Measurements from ENCODE around the gene FLT1. TPM values are rescaled to one million over a fixed set of nuclear protein-coding genes. Genes with fewer than 3 reads are reported as not detected.

Gene FLT1
- total RNA-seq, 2 donors from 2014 or later = 0.27 to 0.42 TPM

- no peak for ATAC-seq
- Mint-ChIP-seq H3K4me1 (peaks cover 14% of the 10 kb centered on the region), H3K27ac (peak overlapping the region; percentile 10), H3K36me3 (ENCODE audit: low read depth) (no peaks in the 10 kb centered on the region), H3K27me3 (peaks cover 5% of the 10 kb centered on the region), H3K4me3 (no peak overlapping the region)
- H3K9me3 ChIP-seq (ENCODE audit: control insufficient read depth, low read length, poor library complexity, severe bottlenecking) = no peaks in the 10 kb centered on the region
- DNase-seq = no peak
Measured at GRCh38 chr13:28357247-28357825, 137.6 kb downstream of the FLT1 start.

GRCh38 chr13:28356561-28357021 lies 138.3 kb downstream of the FLT1 start:
- no peak for ATAC-seq
- DNase-seq = no peak
- Mint-ChIP-seq H3K4me1 (peaks cover 14% of the 10 kb centered on the region), H3K27ac (no peak overlapping the region), H3K36me3 (ENCODE audit: low read depth) (no peaks in the 10 kb centered on the region), H3K27me3 (peaks cover 5% of the 10 kb centered on the region), H3K4me3 (no peak overlapping the region)
- H3K9me3 ChIP-seq (ENCODE audit: control insufficient read depth, low read length, poor library complexity, severe bottlenecking) = no peaks in the 10 kb centered on the region

GRCh38 chr13:28355822-28356371 lies 139.0 kb downstream of the FLT1 start:
- Mint-ChIP-seq H3K4me1 (peaks cover 14% of the 10 kb centered on the region), H3K27ac (no peak overlapping the region), H3K27me3 (peaks cover 8% of the 10 kb centered on the region), H3K36me3 (ENCODE audit: low read depth) (no peaks in the 10 kb centered on the region), H3K4me3 (no peak overlapping the region)
- ATAC-seq (peak; percentile 18), DNase-seq (no peak)
- H3K9me3 ChIP-seq (ENCODE audit: control insufficient read depth, low read length, poor library complexity, severe bottlenecking) = no peaks in the 10 kb centered on the region

GRCh38 chr13:28355046-28355821 lies 139.7 kb downstream of the FLT1 start:
- Mint-ChIP-seq H3K4me3 (no peak overlapping the region), H3K4me1 (peaks cover 14% of the 10 kb centered on the region), H3K27ac (peak overlapping the region; percentile 32), H3K27me3 (peaks cover 11% of the 10 kb centered on the region), H3K36me3 (ENCODE audit: low read depth) (no peaks in the 10 kb centered on the region)
- no peak for ATAC-seq
- DNase-seq = no peak
- no peaks in the 10 kb centered on the region for H3K9me3 ChIP-seq (ENCODE audit: control insufficient read depth, low read length, poor library complexity, severe bottlenecking)

- ATAC-seq = no peak
- H3K27me3 Mint-ChIP-seq = peaks cover 16% of the 10 kb centered on the region
- no peak for DNase-seq
- H3K9me3 ChIP-seq (ENCODE audit: control insufficient read depth, low read length, poor library complexity, severe bottlenecking) = no peaks in the 10 kb centered on the region
- no peaks in the 10 kb centered on the region for H3K36me3 Mint-ChIP-seq (ENCODE audit: low read depth)
- H3K27ac Mint-ChIP-seq = no peak overlapping the region
- H3K4me1 Mint-ChIP-seq = peaks cover 14% of the 10 kb centered on the region
- H3K4me3 Mint-ChIP-seq = no peak overlapping the region
Measured at GRCh38 chr13:28353679-28354078, 141.2 kb downstream of the FLT1 start.

- Mint-ChIP-seq H3K4me1 (peaks cover 10% of the 10 kb centered on the region), H3K36me3 (ENCODE audit: low read depth) (no peaks in the 10 kb centered on the region), H3K27ac (no peak overlapping the region), H3K4me3 (no peak overlapping the region), H3K27me3 (peaks cover 30% of the 10 kb centered on the region)
- no peak for DNase-seq
- no peak for ATAC-seq
- H3K9me3 ChIP-seq (ENCODE audit: control insufficient read depth, low read length, poor library complexity, severe bottlenecking) = no peaks in the 10 kb centered on the region
Measured at GRCh38 chr13:28349907-28350654, 144.8 kb downstream of the FLT1 start.

GRCh38 chr13:28349371-28349770 lies 145.6 kb downstream of the FLT1 start:
- Mint-ChIP-seq H3K4me3 (no peak overlapping the region), H3K27me3 (peaks cover 32% of the 10 kb centered on the region), H3K27ac (no peak overlapping the region), H3K36me3 (ENCODE audit: low read depth) (peaks cover under 1% of the 10 kb centered on the region), H3K4me1 (peaks cover 11% of the 10 kb centered on the region)
- no peaks in the 10 kb centered on the region for H3K9me3 ChIP-seq (ENCODE audit: control insufficient read depth, low read length, poor library complexity, severe bottlenecking)
- DNase-seq = no peak
- no peak for ATAC-seq

- peak overlapping the region; percentile 74 for H3K27ac Mint-ChIP-seq
Measured at GRCh38 chr13:28347456-28348371, 147.2 kb downstream of the FLT1 start.

GRCh38 chr13:28346154-28346553 lies 148.8 kb downstream of the FLT1 start:
- Mint-ChIP-seq H3K27ac (no peak overlapping the region), H3K27me3 (peaks cover 48% of the 10 kb centered on the region), H3K36me3 (ENCODE audit: low read depth) (peaks cover 11% of the 10 kb centered on the region), H3K4me1 (peaks cover 13% of the 10 kb centered on the region), H3K4me3 (no peak overlapping the region)
- DNase-seq (no peak), ATAC-seq (no peak)
- no peaks in the 10 kb centered on the region for H3K9me3 ChIP-seq (ENCODE audit: control insufficient read depth, low read length, poor library complexity, severe bottlenecking)

More at GRCh38 chr13:28347456-28348371, 147.2 kb downstream of the FLT1 start:
- H3K4me1 Mint-ChIP-seq = peaks cover 13% of the 10 kb centered on the region
- H3K4me3 Mint-ChIP-seq = no peak overlapping the region
- peaks cover 9% of the 10 kb centered on the region for H3K36me3 Mint-ChIP-seq (ENCODE audit: low read depth)
- no peaks in the 10 kb centered on the region for H3K9me3 ChIP-seq (ENCODE audit: control insufficient read depth, low read length, poor library complexity, severe bottlenecking)
- ATAC-seq (no peak), DNase-seq (no peak)
- peaks cover 42% of the 10 kb centered on the region for H3K27me3 Mint-ChIP-seq

GRCh38 chr13:28344163-28344562 lies 150.8 kb downstream of the FLT1 start:
- no peaks in the 10 kb centered on the region for H3K9me3 ChIP-seq (ENCODE audit: control insufficient read depth, low read length, poor library complexity, severe bottlenecking)
- H3K36me3 Mint-ChIP-seq (ENCODE audit: low read depth) = peaks cover 11% of the 10 kb centered on the region
- H3K4me3 Mint-ChIP-seq = no peak overlapping the region
- no peak overlapping the region for H3K27ac Mint-ChIP-seq
- DNase-seq = no peak
- ATAC-seq = no peak
- H3K27me3 Mint-ChIP-seq = peaks cover 49% of the 10 kb centered on the region
- H3K4me1 Mint-ChIP-seq = peaks cover 13% of the 10 kb centered on the region

- no peaks in the 10 kb centered on the region for H3K9me3 ChIP-seq (ENCODE audit: control insufficient read depth, low read length, poor library complexity, severe bottlenecking)
- no peak for DNase-seq
- Mint-ChIP-seq H3K4me3 (no peak overlapping the region), H3K4me1 (peaks cover 5% of the 10 kb centered on the region), H3K36me3 (ENCODE audit: low read depth) (peaks cover 11% of the 10 kb centered on the region), H3K27ac (no peak overlapping the region), H3K27me3 (peaks cover 63% of the 10 kb centered on the region)
- no peak for ATAC-seq
Measured at GRCh38 chr13:28342251-28342650, 152.7 kb downstream of the FLT1 start.

GRCh38 chr13:28340272-28340793 lies 154.6 kb downstream of the FLT1 start:
- no peak for DNase-seq
- ATAC-seq = no peak
- H3K4me3 Mint-ChIP-seq = no peak overlapping the region
- peaks cover 3% of the 10 kb centered on the region for H3K4me1 Mint-ChIP-seq
- no peak overlapping the region for H3K27ac Mint-ChIP-seq
- H3K36me3 Mint-ChIP-seq (ENCODE audit: low read depth) = peaks cover 11% of the 10 kb centered on the region
- H3K27me3 Mint-ChIP-seq = peaks cover 63% of the 10 kb centered on the region
- no peaks in the 10 kb centered on the region for H3K9me3 ChIP-seq (ENCODE audit: control insufficient read depth, low read length, poor library complexity, severe bottlenecking)

All from T-helper 17 cell (primary cell).